GM20000 (cell line): ENCODE measurements around the gene MYORG.
"Not testable (repeated sequence)": the region's sequence is repeated elsewhere in the genome, so short reads cannot be mapped to it uniquely, and the experiment has no call there.

Source experiments
- DNase-seq: peaks from one replicate; pipeline ENCODE4 v3.0.0; 2012; ENCODE audit warnings: low spot score
- TF ChIP-seq, protein P1 (sequence below): IDR thresholded peaks from 2 replicates; pipeline ENCODE4 v1.5.1; 2012; ENCODE audit warnings: mild to moderate bottlenecking, control low read depth; ENCODE audit errors: extremely low read depth, missing control alignments

The MYORG gene

DNA sequence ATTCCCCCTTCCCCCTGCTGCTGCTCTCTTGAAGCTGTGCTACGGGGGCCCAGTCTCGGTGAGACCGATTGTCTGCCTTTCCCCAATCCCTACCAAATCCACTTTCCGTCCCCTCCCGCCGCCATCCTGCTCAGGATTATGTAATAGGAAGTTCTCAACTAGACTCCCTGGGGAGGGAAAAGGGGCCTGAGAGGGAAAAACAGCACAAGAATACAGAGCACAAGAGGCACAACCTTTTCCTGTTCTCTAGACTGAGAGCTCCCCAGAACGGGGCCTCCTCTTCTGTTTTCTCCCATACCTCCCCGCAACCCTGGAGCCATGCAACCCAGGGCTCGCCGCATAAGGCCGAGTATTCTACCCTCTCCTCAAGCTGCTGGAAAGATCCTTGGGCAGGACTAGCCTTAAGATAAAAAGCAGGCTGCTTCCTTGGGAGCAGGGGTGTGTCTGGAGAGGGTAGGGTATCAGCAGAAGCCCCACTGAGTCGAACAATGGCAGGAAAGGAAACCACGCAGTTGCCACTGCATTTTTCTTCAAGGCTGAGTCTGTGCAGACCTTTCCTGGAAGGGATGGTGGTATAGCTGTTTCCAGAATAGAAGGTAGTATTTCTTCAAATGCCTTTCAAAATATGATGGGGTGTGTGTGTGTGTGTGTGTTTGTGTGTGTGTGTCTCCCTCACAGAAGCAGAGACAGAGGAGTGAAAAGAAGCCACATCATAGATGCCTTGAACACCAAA, 12.9 kb downstream of the MYORG start:
- TF ChIP-seq, protein P1, sequence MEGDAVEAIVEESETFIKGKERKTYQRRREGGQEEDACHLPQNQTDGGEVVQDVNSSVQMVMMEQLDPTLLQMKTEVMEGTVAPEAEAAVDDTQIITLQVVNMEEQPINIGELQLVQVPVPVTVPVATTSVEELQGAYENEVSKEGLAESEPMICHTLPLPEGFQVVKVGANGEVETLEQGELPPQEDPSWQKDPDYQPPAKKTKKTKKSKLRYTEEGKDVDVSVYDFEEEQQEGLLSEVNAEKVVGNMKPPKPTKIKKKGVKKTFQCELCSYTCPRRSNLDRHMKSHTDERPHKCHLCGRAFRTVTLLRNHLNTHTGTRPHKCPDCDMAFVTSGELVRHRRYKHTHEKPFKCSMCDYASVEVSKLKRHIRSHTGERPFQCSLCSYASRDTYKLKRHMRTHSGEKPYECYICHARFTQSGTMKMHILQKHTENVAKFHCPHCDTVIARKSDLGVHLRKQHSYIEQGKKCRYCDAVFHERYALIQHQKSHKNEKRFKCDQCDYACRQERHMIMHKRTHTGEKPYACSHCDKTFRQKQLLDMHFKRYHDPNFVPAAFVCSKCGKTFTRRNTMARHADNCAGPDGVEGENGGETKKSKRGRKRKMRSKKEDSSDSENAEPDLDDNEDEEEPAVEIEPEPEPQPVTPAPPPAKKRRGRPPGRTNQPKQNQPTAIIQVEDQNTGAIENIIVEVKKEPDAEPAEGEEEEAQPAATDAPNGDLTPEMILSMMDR, result no peak

DNA sequence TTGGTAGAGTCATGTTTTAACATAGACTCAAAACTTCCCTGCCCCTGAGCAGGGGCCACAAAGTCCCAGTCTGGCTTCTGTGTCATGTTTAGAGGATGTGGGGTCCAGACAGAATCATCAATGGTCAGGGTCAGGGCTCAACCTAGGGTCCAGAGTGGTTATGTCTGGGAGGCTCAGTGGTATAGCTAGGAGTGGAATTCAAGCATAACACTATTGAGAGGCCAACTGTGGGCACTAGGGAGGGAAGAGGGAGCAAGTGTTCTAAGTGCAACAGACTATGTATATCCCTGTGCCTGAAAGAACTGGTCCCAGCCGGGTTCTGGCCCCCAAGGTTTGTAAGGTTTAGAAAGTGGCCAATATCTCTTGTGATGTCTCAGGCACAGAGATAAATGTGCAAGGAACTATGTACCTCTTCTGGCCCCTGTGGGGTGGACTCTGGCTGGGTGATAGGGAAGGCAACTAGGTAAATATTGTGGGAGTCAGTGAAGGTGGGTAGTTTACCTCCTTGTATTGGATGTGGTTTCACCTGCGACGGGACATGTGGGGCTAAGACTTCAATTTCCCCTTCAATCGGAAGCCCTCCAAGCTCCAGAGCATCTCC, 14.0 kb downstream of the MYORG start:
- TF ChIP-seq, protein P1, result no peak
- no peak for DNase-seq

More for the DNA sequence above, 12.9 kb downstream of the MYORG start:
- no peak for DNase-seq

DNA sequence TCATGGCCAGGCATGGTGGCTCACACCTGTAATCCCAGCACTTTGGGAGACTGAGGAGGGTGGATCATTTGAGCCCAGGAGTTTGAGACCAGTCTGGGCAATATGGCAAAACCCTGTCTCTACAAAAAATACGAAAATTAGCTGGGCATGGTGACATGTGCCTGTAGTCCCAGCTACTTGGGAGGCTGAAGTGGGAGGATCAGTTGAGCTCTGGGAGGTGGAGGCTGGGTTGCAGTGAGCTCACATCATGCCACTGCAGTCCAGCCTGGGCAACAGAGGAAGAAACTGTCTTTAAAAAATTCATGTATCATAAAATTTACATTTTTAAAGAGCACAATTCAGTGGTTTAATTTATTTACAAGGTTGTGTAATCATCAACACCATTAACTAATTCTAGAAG, 23.7 kb downstream of the MYORG start:
- DNase-seq, result not testable (repeated sequence)

DNA sequence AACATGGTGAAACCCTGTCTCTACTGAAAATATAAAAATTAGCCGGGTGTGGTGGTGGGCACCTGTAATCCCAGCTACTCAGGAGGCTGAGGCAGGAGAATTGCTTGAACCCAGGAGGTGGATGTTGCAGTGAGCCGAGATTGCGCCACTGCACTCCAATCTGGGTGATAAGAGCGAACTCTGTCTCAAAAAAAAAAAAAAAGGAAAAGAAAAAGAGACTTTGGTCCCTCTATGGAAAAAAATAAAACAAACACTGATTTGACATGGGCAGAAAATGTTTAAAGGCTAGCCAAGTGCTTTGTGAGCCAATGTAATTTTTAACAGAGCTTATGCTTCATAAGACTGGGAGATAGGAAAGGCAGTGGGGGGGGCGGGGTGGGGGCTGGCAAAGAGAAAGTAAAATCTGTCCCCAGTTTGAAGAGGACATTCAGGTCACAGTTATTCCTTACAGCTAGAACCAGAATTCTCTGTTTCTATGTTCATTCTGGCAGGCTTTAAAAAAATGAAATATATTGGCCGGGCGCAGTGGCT, 24.5 kb downstream of the MYORG start:
- DNase-seq, result not testable (repeated sequence)

DNA sequence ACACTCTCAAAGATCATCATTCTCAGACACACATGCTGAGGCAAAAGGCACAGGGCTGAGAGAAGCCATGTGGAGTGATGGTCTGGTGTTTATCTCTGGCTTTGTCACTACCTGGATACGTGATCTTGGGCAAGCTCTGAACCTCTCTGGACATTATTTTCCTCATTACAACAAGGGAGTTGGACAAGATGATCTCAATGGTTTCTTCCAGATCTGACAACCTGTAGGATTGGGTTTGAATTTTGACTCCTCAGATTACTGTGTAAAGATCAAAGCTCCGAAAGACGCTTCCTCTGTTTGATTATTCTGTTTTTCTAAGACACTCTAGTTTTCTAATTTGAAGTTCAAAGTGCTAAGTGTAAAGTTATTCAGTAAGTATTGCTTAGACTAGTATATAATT, 27.4 kb downstream of the MYORG start:
- TF ChIP-seq, protein P1, result no peak
- no peak for DNase-seq

DNA sequence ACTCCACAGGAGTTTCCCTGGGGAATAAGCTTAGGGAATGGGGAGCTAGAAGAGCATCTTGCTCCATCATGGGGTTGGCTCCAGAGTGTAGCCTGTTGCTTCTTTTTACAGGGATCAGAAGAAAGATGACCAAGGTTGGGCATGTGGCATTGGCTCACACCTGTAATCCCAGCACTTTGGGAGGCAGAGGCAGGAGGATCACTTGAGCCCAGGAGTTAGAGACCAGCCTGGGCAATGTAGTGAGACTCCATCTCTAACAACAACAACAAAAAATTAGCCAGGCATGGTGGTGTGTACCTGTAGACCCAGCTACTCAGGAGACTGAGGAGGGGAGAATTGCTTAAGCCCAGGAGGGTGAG, 28.9 kb downstream of the MYORG start:
- TF ChIP-seq, protein P1, result no peak
- no peak for DNase-seq

DNA sequence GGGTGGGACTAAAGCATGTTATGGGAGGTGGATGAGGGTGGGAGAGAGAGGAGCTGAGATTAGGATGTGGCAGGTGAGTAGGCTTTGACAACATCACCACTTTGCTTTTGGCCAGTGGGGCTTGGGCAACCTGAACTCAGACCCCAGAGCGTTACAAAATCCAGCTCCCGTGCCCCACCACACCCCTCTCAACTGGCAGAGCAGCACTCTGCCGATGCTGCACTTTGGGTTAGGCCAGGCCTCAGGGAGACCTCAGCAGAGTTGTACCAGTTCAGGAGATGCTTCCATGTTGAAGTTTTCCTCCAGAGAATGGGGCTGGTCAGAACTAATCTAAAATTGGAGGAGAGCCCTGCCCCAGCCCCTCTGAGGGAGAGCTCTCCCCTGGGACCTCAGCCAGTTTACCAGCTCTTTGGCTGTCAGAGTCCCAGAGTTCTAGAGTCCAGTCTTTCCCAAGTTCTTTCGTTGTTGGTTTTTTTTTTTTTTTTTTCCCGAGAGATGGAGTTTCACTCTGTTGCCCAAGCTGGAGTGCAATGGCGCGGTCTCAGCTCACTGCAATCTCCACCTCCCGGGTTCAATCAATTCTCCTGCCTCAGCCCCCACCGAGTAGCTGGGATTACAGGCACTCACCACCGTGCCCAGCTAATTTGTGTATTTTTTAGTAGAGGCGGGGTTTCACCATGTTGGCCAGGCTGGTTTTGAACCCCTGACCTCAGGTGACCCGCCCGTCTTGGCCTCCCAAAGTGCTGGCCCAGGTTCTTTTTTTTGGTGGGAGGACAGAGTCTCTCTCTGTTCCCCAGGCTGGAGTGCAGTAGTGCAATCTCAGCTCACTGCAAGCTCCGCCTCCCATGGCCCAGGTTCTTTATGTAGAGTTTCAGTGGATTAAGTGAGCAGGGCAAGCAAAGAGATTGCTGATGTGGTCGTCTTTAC, 29.6 kb downstream of the MYORG start:
- TF ChIP-seq, protein P1, result no peak

DNA sequence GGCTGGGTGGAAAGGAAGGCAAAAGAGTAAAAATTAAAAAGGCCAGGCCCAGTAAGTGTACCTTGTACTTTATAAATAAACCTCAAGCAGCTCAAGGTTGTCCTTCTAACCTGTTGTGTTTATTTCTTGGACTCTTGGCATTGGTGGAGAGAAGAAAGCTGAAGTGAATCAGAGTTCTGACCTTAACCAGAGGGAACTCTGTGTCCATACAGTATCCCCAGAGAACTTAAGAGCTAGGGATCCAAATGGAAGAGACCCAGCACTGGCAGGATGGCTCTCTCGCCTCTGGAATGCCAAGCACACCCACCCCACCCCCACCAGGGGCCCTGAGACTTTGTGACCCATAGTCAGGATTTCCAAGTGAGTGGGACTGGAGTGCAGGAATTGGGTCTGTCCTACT, 33.1 kb downstream of the MYORG start:
- DNase-seq, result no peak
- TF ChIP-seq, protein P1, result no peak

More for the DNA sequence above, 29.6 kb downstream of the MYORG start:
- DNase-seq, result no peak
